ENCODE data around the gene NRXN3.

Gene NRXN3

GRCh38 chr14:79703209-79703608 lies 1533.0 kb downstream of the NRXN3 start:
- no peak for DNase-seq (ENCODE audit: low spot score)
- TF ChIP-seq, protein P1, sequence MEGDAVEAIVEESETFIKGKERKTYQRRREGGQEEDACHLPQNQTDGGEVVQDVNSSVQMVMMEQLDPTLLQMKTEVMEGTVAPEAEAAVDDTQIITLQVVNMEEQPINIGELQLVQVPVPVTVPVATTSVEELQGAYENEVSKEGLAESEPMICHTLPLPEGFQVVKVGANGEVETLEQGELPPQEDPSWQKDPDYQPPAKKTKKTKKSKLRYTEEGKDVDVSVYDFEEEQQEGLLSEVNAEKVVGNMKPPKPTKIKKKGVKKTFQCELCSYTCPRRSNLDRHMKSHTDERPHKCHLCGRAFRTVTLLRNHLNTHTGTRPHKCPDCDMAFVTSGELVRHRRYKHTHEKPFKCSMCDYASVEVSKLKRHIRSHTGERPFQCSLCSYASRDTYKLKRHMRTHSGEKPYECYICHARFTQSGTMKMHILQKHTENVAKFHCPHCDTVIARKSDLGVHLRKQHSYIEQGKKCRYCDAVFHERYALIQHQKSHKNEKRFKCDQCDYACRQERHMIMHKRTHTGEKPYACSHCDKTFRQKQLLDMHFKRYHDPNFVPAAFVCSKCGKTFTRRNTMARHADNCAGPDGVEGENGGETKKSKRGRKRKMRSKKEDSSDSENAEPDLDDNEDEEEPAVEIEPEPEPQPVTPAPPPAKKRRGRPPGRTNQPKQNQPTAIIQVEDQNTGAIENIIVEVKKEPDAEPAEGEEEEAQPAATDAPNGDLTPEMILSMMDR (IDR thresholded peaks at IDR 0.05) = no peak
- Histone ChIP-seq H3K4me3 (no peak overlapping the region), H3K27ac (no peak overlapping the region)

DNA sequence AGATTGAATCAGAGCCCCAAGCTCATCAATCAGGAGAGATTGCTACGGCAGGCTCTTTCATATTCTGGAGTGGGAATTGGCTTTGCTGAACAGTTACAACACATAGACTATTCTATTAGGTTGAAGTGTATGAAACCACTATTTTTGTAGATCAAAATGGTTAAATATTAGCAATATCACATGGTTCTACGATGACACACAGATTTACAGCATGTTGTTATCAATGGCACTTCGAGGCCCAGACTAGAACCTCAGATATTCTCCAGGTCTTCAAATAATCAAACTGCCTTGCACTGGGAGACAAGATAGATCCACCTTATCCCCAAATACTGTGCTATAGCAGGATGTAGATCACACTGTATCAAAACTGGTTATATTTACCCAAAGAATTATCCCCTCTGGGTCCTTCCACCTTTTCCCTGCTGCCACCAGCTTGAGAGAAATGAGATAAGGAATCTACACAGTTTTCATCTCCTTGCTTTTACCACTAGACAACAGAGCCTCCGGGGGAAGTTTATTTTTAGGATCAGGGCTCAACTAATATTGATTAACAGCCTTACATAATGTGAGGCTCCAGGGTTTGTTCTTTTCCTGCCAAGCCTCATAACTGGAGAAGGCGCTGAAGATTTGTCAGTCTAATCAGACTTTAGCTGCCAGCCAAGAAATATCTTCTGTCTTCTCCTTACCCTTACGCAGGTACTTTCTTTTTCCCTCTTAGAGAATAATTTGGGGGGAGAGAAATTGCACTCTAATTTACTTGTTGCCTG lies 1534.1 kb downstream of the NRXN3 start:
- TF ChIP-seq, protein P1 (IDR thresholded peaks at IDR 0.05) = no peak
- Histone ChIP-seq H3K27ac (no peak overlapping the region), H3K4me3 (no peak overlapping the region)
- no peak for DNase-seq (ENCODE audit: low spot score)

GRCh38 chr14:79705126-79705894 lies 1535.1 kb downstream of the NRXN3 start:
- peak overlapping the region in 1 of 2 donors; percentile 49 for H3K27ac ChIP-seq
- DNase-seq (ENCODE audit: low spot score) = no peak
- H3K4me3 ChIP-seq = no peak overlapping the region
- TF ChIP-seq, protein P1 (IDR thresholded peaks at IDR 0.05) = no peak

GRCh38 chr14:79706382-79706781 lies 1536.2 kb downstream of the NRXN3 start:
- TF ChIP-seq, protein P1 (IDR thresholded peaks at IDR 0.05) = no peak
- Histone ChIP-seq H3K4me3 (no peak overlapping the region), H3K27ac (no peak overlapping the region)
- no peak for DNase-seq (ENCODE audit: low spot score)

DNA sequence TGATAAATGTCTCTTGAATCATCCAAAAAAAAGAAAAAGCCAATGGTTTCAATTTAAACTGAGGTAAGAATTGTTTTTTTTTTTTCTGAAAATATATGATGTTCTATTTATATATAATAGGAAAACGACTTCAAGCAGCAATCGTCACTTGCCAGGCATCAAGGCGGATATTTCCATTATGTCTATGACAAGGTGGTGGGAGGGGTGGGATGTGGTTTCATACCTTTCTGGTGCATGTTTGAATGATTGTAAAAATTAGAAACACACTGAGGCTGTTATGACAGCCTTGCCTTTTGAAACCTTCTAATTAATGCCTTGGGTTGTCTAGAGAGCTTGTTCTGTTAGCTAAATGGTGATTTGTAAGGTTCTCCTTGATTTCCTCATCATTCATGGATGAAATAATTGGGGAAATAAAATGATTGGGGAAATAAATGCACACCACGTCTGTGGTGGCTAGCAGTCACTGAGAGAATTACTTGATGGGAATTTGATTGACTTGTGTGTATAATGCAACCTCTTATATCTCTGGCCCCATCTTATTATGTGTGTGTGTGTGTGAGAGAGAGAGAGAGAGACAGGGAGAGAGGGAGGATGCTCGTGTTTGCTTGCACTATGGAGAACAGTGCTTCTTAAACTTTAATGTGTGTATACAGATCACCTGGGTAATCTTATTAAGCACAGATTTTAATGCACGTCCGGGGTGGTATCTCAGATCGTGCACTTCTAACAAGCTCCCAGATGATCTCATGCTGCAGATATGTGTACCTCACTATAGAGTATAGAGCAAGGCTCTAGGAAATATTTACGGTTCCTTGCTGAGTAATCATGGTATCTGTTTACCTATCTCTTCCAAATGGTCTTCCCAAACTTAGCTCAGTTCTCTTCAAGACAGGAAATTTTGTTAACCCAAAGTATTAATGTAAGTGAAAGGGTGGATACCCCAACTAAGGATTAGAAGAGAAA lies 1538.5 kb downstream of the NRXN3 start:
- TF ChIP-seq, protein P1 (IDR thresholded peaks at IDR 0.05) = no peak
- H3K4me3 ChIP-seq = no peak overlapping the region
- no peak overlapping the region for H3K27ac ChIP-seq
- DNase-seq (ENCODE audit: low spot score) = no peak

GRCh38 chr14:79709573-79709972 lies 1539.4 kb downstream of the NRXN3 start:
- no peak for DNase-seq (ENCODE audit: low spot score)
- no peak overlapping the region for H3K4me3 ChIP-seq
- TF ChIP-seq, protein P1 (IDR thresholded peaks at IDR 0.05) = no peak
- H3K27ac ChIP-seq = no peak overlapping the region

Data from coronary artery (tissue), 2 donors.